Mucosa of rectum (tissue), 2 donors: ENCODE measurements around the gene DNAH14.

Experiments used
- H3K27ac ChIP-seq, 2 donors: one replicate each; pipeline ENCODE4 v1.7.0; 2013; ENCODE audit warnings: inconsistent platforms in 2 of 2, low read depth in 2 of 2, low read length in 2 of 2
- H3K27me3 ChIP-seq, 2 donors: one replicate each; pipeline ENCODE4 v1.7.0; 2013; ENCODE audit warnings: low read length in 2 of 2; ENCODE audit not compliant: control insufficient read depth in 2 of 2, insufficient read depth in 2 of 2
- H3K36me3 ChIP-seq, 2 donors: one replicate each; pipeline ENCODE4 v1.7.0; 2013; ENCODE audit warnings: low read length in 2 of 2; ENCODE audit not compliant: control insufficient read depth in 2 of 2, insufficient read depth in 2 of 2
- H3K4me1 ChIP-seq, 2 donors: one replicate each; pipeline ENCODE4 v1.7.0; 2013; ENCODE audit warnings: low read length in 2 of 2, mild to moderate bottlenecking in 1 of 2; ENCODE audit not compliant: control insufficient read depth in 2 of 2, insufficient read depth in 2 of 2
- H3K4me3 ChIP-seq, 2 donors: one replicate each; pipeline ENCODE4 v1.7.0; 2013; ENCODE audit warnings: low read length in 2 of 2
- H3K9ac ChIP-seq, 2 donors: one replicate each; pipeline ENCODE4 v1.7.0; 2013; ENCODE audit warnings: low read length in 2 of 2, low read depth in 1 of 2, mild to moderate bottlenecking in 1 of 2
- H3K9me3 ChIP-seq, 2 donors: one replicate each; pipeline ENCODE4 v1.7.0; 2013; ENCODE audit warnings: low read length in 2 of 2; ENCODE audit not compliant: control insufficient read depth in 2 of 2
- donor health status: healthy.
- donor health status: Normal muscosa, but diverticular disease.

DNAH14 gene

GRCh38 chr1:225426395-225427234, 497.1 kb downstream of the DNAH14 start:
- H3K9ac ChIP-seq, result peak overlapping the region; percentile 94 to 95
- peaks cover 29 to 33% of the 10 kb centered on the region in 2 donors for H3K4me1 ChIP-seq
- H3K27ac ChIP-seq, result peak overlapping the region; percentile 88 to 96
- no peaks in the 10 kb centered on the region for H3K27me3 ChIP-seq
- peak overlapping the region; percentile 86 to 94 for H3K4me3 ChIP-seq
- no peaks in the 10 kb centered on the region for H3K36me3 ChIP-seq
- H3K9me3 ChIP-seq, result no peaks in the 10 kb centered on the region

- Histone ChIP-seq H3K4me3 (peak within 1 kb of the TSS; percentile 86 to 95), H3K27ac (peak within 1 kb of the TSS; percentile 88 to 96), H3K27me3 (no peaks in the 10 kb centered on the region), H3K4me1 (peaks cover 27 to 28% of the 10 kb centered on the region in 2 donors), H3K9ac (peak within 1 kb of the TSS; percentile 94 to 95), H3K36me3 (no peaks in the 10 kb centered on the region), H3K9me3 (no peaks in the 10 kb centered on the region)
Observed at GRCh38 chr1:225427235-225428067, 498.0 kb downstream of the DNAH14 start, which contains the start of gene LBR. Gene LBR, minus strand, starts transcription at chr1:225428038. Its CDS starts 3,963 bp downstream, at chr1:225424075.

GRCh38 chr1:225428068-225428880, 498.8 kb downstream of the DNAH14 start:
- H3K4me1 ChIP-seq, result peaks cover 21 to 24% of the 10 kb centered on the region in 2 donors

GRCh38 chr1:225428881-225429455, 499.5 kb downstream of the DNAH14 start:
- H3K9ac ChIP-seq, result peak overlapping the region; percentile 94
- no peaks in the 10 kb centered on the region for H3K36me3 ChIP-seq
- peak overlapping the region; percentile 88 to 96 for H3K27ac ChIP-seq
- H3K27me3 ChIP-seq, result no peaks in the 10 kb centered on the region
- peaks cover 16 to 19% of the 10 kb centered on the region in 2 donors for H3K4me1 ChIP-seq
- no peaks in the 10 kb centered on the region for H3K9me3 ChIP-seq
- peak overlapping the region; percentile 86 to 95 for H3K4me3 ChIP-seq

More at GRCh38 chr1:225428068-225428880, 498.8 kb downstream of the DNAH14 start:
- Histone ChIP-seq H3K9me3 (no peaks in the 10 kb centered on the region), H3K36me3 (no peaks in the 10 kb centered on the region), H3K9ac (peak overlapping the region; percentile 94), H3K27me3 (no peaks in the 10 kb centered on the region), H3K27ac (peak overlapping the region; percentile 88 to 96), H3K4me3 (peak overlapping the region; percentile 86 to 95)

- no peak overlapping the region for H3K4me3 ChIP-seq
- H3K4me1 ChIP-seq, result peaks cover 11 to 13% of the 10 kb centered on the region in 2 donors
- H3K27me3 ChIP-seq, result no peaks in the 10 kb centered on the region
- H3K27ac ChIP-seq, result no peak overlapping the region
- H3K9ac ChIP-seq, result no peak overlapping the region
- no peaks in the 10 kb centered on the region for H3K36me3 ChIP-seq
- no peaks in the 10 kb centered on the region for H3K9me3 ChIP-seq
Observed at GRCh38 chr1:225430301-225430700, 500.8 kb downstream of the DNAH14 start.

- H3K9me3 ChIP-seq, result no peaks in the 10 kb centered on the region
- H3K9ac ChIP-seq, result no peak overlapping the region
- peaks cover 3 to 8% of the 10 kb centered on the region in 2 donors for H3K4me1 ChIP-seq
- H3K4me3 ChIP-seq, result no peak overlapping the region
- H3K27me3 ChIP-seq, result no peaks in the 10 kb centered on the region
- H3K27ac ChIP-seq, result no peak overlapping the region
- H3K36me3 ChIP-seq, result no peaks in the 10 kb centered on the region
Observed at GRCh38 chr1:225431081-225431863, 501.8 kb downstream of the DNAH14 start.

GRCh38 chr1:225434046-225434445, 504.6 kb downstream of the DNAH14 start:
- no peak overlapping the region for H3K4me3 ChIP-seq
- H3K36me3 ChIP-seq, result no peaks in the 10 kb centered on the region
- H3K4me1 ChIP-seq, result peaks cover 0 to 2% of the 10 kb centered on the region in 2 donors
- H3K27me3 ChIP-seq, result no peaks in the 10 kb centered on the region
- no peak overlapping the region for H3K27ac ChIP-seq
- no peaks in the 10 kb centered on the region for H3K9me3 ChIP-seq
- no peak overlapping the region for H3K9ac ChIP-seq

GRCh38 chr1:225435076-225435475, 505.6 kb downstream of the DNAH14 start:
- peaks cover 2 to 5% of the 10 kb centered on the region in 2 donors for H3K4me1 ChIP-seq
- H3K27ac ChIP-seq, result no peak overlapping the region
- no peaks in the 10 kb centered on the region for H3K9me3 ChIP-seq
- H3K4me3 ChIP-seq, result no peak overlapping the region
- H3K36me3 ChIP-seq, result no peaks in the 10 kb centered on the region
- H3K9ac ChIP-seq, result no peak overlapping the region
- H3K27me3 ChIP-seq, result no peaks in the 10 kb centered on the region

GRCh38 chr1:225435487-225435886, 506.0 kb downstream of the DNAH14 start:
- Histone ChIP-seq H3K27ac (no peak overlapping the region), H3K4me1 (peaks cover 5 to 7% of the 10 kb centered on the region in 2 donors), H3K4me3 (no peak overlapping the region), H3K27me3 (no peaks in the 10 kb centered on the region), H3K36me3 (no peaks in the 10 kb centered on the region), H3K9me3 (no peaks in the 10 kb centered on the region), H3K9ac (no peak overlapping the region)
